Sigmoid colon (tissue), 4 donors: Measurements from ENCODE around the gene CRYBB3.

Experiments
- EP300 ChIP-seq, 4 donors: sonication (generic); formaldehyde crosslinking; IDR thresholded peaks; one replicate each; pipeline ENCODE4 v1.6.1; 2017; ENCODE audit warnings: antibody characterized with exemption in 4 of 4
- POLR2A ChIP-seq, 2 donors: fragments of 450-650 bp; IDR thresholded peaks; one replicate each; pipeline ENCODE4 v1.6.1; 2016; ENCODE audit warnings: antibody characterized with exemption in 2 of 2, mild to moderate bottlenecking in 2 of 2, moderate library complexity in 2 of 2
- TF ChIP-seq, protein P1 (sequence below), 4 experiments: fragments of 450-650 bp in 3 of 4; fragments of 200-600 bp in 1 of 4; IDR thresholded peaks; one replicate each; pipeline ENCODE4 v1.5.1; 2016 to 2019; ENCODE audit warnings: antibody characterized with exemption in 4 of 4, mild to moderate bottlenecking in 3 of 4, moderate library complexity in 2 of 4

GRCh38 chr22:25201557-25202273 is 2.1 kb downstream of the CRYBB3 start:
- TF ChIP-seq, protein P1, sequence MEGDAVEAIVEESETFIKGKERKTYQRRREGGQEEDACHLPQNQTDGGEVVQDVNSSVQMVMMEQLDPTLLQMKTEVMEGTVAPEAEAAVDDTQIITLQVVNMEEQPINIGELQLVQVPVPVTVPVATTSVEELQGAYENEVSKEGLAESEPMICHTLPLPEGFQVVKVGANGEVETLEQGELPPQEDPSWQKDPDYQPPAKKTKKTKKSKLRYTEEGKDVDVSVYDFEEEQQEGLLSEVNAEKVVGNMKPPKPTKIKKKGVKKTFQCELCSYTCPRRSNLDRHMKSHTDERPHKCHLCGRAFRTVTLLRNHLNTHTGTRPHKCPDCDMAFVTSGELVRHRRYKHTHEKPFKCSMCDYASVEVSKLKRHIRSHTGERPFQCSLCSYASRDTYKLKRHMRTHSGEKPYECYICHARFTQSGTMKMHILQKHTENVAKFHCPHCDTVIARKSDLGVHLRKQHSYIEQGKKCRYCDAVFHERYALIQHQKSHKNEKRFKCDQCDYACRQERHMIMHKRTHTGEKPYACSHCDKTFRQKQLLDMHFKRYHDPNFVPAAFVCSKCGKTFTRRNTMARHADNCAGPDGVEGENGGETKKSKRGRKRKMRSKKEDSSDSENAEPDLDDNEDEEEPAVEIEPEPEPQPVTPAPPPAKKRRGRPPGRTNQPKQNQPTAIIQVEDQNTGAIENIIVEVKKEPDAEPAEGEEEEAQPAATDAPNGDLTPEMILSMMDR (IDR thresholded peaks at IDR 0.05) = no peak
- TF ChIP-seq EP300 (IDR thresholded peaks at IDR 0.05) (no peak), POLR2A (IDR thresholded peaks at IDR 0.05) (no peak)
